NB4 (cell line): Measurements from ENCODE around the gene PPP2R2D.
"Not testable (repeated sequence)": the region's sequence is repeated elsewhere in the genome, so short reads cannot be mapped to it uniquely, and the experiment has no call there.

Source experiments
- DNase-seq: peaks from one replicate; pipeline ENCODE4 v3.0.0; 2010; ENCODE audit warnings: low read depth
- H3K4me3 ChIP-seq: one replicate; pipeline ENCODE4 v1.5.1; 2011; ENCODE audit warnings: mild to moderate bottlenecking, low read depth, low read length, moderate library complexity
- CTCF ChIP-seq: IDR thresholded peaks from one replicate; pipeline ENCODE4 v1.5.1; 2012; ENCODE audit warnings: low read depth, low read length
- MAX ChIP-seq: IDR thresholded peaks from 2 replicates; pipeline ENCODE4 v1.6.1; 2011; ENCODE audit warnings: low read depth, low read length
- MYC ChIP-seq: IDR thresholded peaks from 2 replicates; pipeline ENCODE4 v1.6.1; 2011; ENCODE audit warnings: low read depth, low read length
- POLR2A ChIP-seq: IDR thresholded peaks from 2 replicates; pipeline ENCODE4 v1.6.1; 2011; ENCODE audit warnings: mild to moderate bottlenecking; ENCODE audit not compliant: insufficient read length; ENCODE audit errors: extremely low read depth

The PPP2R2D gene

GRCh38 chr10:131947631-131948347 lies 47.0 kb downstream of the PPP2R2D start:
- TF ChIP-seq CTCF, result no peak
- TF ChIP-seq POLR2A, result no peak
- no peak for TF ChIP-seq MYC
- TF ChIP-seq MAX, result no peak
- DNase-seq, result no peak
- H3K4me3 ChIP-seq, result no peak overlapping the region

GRCh38 chr10:131948501-131948900 lies 47.7 kb downstream of the PPP2R2D start:
- TF ChIP-seq MAX (no peak), POLR2A (no peak), CTCF (no peak), MYC (no peak)
- no peak for DNase-seq
- no peak overlapping the region for H3K4me3 ChIP-seq

GRCh38 chr10:131949041-131949862 lies 48.4 kb downstream of the PPP2R2D start:
- no peak for DNase-seq
- no peak for TF ChIP-seq MAX
- no peak for TF ChIP-seq POLR2A
- no peak for TF ChIP-seq CTCF
- no peak for TF ChIP-seq MYC
- no peak overlapping the region for H3K4me3 ChIP-seq

GRCh38 chr10:131949908-131950307 lies 49.1 kb downstream of the PPP2R2D start:
- not testable (repeated sequence) for DNase-seq, H3K4me3 ChIP-seq

GRCh38 chr10:131954356-131954965 lies 53.7 kb downstream of the PPP2R2D start:
- no peak overlapping the region for H3K4me3 ChIP-seq
- TF ChIP-seq POLR2A, result no peak
- TF ChIP-seq CTCF, result no peak
- TF ChIP-seq MYC, result no peak
- DNase-seq, result no peak

GRCh38 chr10:131955591-131956340 lies 55.0 kb downstream of the PPP2R2D start:
- DNase-seq, result no peak
- no peak overlapping the region for H3K4me3 ChIP-seq
- TF ChIP-seq MAX, result no peak
- TF ChIP-seq CTCF, result no peak
- TF ChIP-seq POLR2A, result no peak
- TF ChIP-seq MYC, result no peak
